Activated CD4-positive, alpha-beta memory T cell treated with anti-CD3 and anti-CD28 coated beads, Interleukin-2, amount 10 ng/mL, durations not matched to agents 7 days and 5 days (primary cell): Measurements from ENCODE around the gene TRMT11. TPM values are rescaled to one million over a fixed set of nuclear protein-coding genes. Genes with fewer than 3 reads are reported as not detected.

Experiments used
- CTCF ChIA-PET: fragments of 350-600 bp; sonication (Branson Sonifier 250); formaldehyde crosslinking; loops from one replicate; lab custom pipeline; 2021; ENCODE audit warnings: antibody characterized with exemption, inconsistent platforms; lab: Charles Lee
- POLR2A ChIA-PET: fragments of 350-600 bp; sonication (Branson Sonifier 250); formaldehyde crosslinking; loops from one replicate; lab custom pipeline; 2021; ENCODE audit warnings: antibody characterized with exemption; lab: Charles Lee
- DNase-seq: peaks from one replicate; pipeline ENCODE4 v3.0.0-alpha.2; 2020
- H3K27ac Mint-ChIP-seq: one replicate; pipeline ENCODE4 v1.8.0; 2021; ENCODE audit warnings: mild to moderate bottlenecking, mixed read lengths
- H3K27me3 Mint-ChIP-seq: one replicate; pipeline ENCODE4 v1.8.0; 2021; ENCODE audit warnings: mixed read lengths
- H3K36me3 Mint-ChIP-seq: one replicate; pipeline ENCODE4 v1.8.0; 2021; ENCODE audit warnings: low read depth, mixed read lengths
- H3K4me1 Mint-ChIP-seq: one replicate; pipeline ENCODE4 v1.8.0; 2021; ENCODE audit warnings: mixed read lengths
- H3K4me3 Mint-ChIP-seq: one replicate; pipeline ENCODE4 v1.8.0; 2021; ENCODE audit warnings: mild to moderate bottlenecking, mixed read lengths
- H3K9me3 Mint-ChIP-seq: one replicate; pipeline ENCODE4 v1.8.0; 2021; ENCODE audit warnings: mixed read lengths
- total RNA-seq, 2 experiments: library from RNA; stranded (reverse); gene quantifications; one replicate each; pipeline ENCODE4 v1.2.3, GENCODE V29; 2021

Gene TRMT11
- total RNA-seq, 2 experiments from 2014 or later: 17.6 to 19.2 TPM

DNA sequence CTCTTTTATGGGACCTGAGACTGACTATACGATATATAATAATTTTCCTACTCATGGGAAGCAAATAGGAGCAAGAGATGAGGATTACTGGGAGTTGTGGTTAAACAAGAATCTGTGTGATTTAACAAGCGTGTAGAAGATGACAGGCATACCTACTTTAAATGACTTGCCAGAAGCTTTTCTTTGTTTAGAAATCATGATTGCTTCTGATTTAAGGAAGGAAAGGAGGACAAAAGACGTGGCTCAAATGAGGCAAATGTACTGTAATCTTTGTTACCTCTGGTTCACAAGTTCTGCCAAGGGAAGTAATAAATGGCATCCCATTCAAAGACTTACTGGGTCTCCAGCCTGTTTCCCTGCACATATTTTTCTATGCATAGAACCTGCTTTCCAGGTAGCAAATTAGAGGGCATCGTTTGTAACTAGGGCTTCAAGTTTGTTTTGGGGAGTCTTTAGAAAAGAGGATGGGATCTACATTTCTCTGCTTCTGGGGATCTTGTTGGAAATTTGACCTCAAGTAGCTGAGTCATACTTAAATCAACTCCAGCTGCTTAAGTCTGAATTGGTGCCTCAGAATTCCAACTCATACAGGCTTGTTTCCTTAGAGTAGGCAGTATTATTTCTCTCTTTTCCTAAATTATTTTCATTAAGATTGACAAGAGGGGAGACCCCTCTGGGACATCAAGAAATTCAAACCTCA is 2.9 kb upstream of the TRMT11 start:
- Mint-ChIP-seq H3K27ac (no peak overlapping the region), H3K27me3 (no peaks in the 10 kb centered on the region), H3K9me3 (no peaks in the 10 kb centered on the region), H3K4me3 (no peak overlapping the region), H3K4me1 (peaks cover 4% of the 10 kb centered on the region), H3K36me3 (no peaks in the 10 kb centered on the region)
- ChIA-PET CTCF (no interaction called here), POLR2A (no interaction called here)
- no peak for DNase-seq

GRCh38 chr6:125984311-125984710 is 2.0 kb upstream of the TRMT11 start:
- POLR2A ChIA-PET: no interaction called here
- CTCF ChIA-PET: interaction anchor here (0.8 to 3.5 kb wide), 2 partner anchors 10 to 28 kb away, joined by 3 to 20 read pairs; partner anchors contain the start of gene HINT3
- Mint-ChIP-seq H3K27ac (no peak overlapping the region), H3K4me3 (no peak overlapping the region), H3K9me3 (no peaks in the 10 kb centered on the region), H3K4me1 (peaks cover 6% of the 10 kb centered on the region), H3K36me3 (no peaks in the 10 kb centered on the region), H3K27me3 (no peaks in the 10 kb centered on the region)
- no peak for DNase-seq

DNA sequence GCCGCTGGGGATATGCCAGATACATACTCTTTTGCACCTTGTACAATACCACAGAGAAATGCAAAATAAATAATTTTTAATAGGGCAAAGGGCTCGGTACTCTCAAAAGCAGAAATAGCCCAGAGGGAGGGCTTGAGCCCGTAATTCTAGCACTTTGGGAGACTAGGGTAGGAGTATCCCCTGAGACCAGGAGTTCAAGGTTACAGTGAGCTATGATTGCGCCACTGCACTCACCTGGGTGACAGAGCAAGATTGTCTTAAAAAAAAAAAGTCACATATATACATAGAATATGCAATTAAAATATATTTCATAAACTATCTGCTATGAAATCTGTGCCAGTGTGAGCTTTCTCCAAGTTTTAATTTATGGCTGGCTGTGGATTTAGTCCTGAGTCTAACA is 818 bp upstream of the TRMT11 start:
- Mint-ChIP-seq H3K4me1 (peaks cover 14% of the 10 kb centered on the region), H3K27me3 (no peaks in the 10 kb centered on the region), H3K36me3 (no peaks in the 10 kb centered on the region), H3K4me3 (peak overlapping the region; percentile 3), H3K9me3 (no peaks in the 10 kb centered on the region), H3K27ac (no peak overlapping the region)
- POLR2A ChIA-PET: interaction anchor here (1.1 to 2.7 kb wide), 10 partner anchors 10 to 684 kb away, joined by 3 to 34 read pairs (median 12); partner anchors contain the start of genes HDDC2, HINT3 and NCOA7
- CTCF ChIA-PET: interaction anchor here (1.1 to 3.5 kb wide), 8 partner anchors 9 to 204 kb away, joined by 3 to 46 read pairs (median 12); partner anchors contain the start of genes HINT3 and NCOA7
- DNase-seq: no peak

- Mint-ChIP-seq H3K27me3 (no peaks in the 10 kb centered on the region), H3K9me3 (no peaks in the 10 kb centered on the region), H3K4me1 (peaks cover 14% of the 10 kb centered on the region), H3K36me3 (no peaks in the 10 kb centered on the region), H3K27ac (no peak overlapping the region), H3K4me3 (no peak overlapping the region)
- ChIA-PET POLR2A (interaction anchor here (1.0 to 2.7 kb wide), 13 partner anchors 9 to 685 kb away, joined by 3 to 34 read pairs (median 8); partner anchors contain the start of genes HDDC2, HINT3 and NCOA7), CTCF (interaction anchor here (0.9 to 3.5 kb wide), 11 partner anchors 9 to 674 kb away, joined by 3 to 46 read pairs (median 6); partner anchors contain the start of genes HINT3 and NCOA7)
- DNase-seq: no peak
Measured at GRCh38 chr6:125985979-125986300, 400 bp upstream of the TRMT11 start.

- POLR2A ChIA-PET: interaction anchor here (0.8 to 2.7 kb wide), 13 partner anchors 8 to 686 kb away, joined by 3 to 34 read pairs (median 8); partner anchors contain the start of genes HDDC2, HINT3 and NCOA7
- H3K4me1 Mint-ChIP-seq: peaks cover 16% of the 10 kb centered on the region
- H3K27ac Mint-ChIP-seq: no peak overlapping the region
- H3K36me3 Mint-ChIP-seq: no peaks in the 10 kb centered on the region
- no peak overlapping the region for H3K4me3 Mint-ChIP-seq
- no peak for DNase-seq
- H3K9me3 Mint-ChIP-seq: no peaks in the 10 kb centered on the region
- CTCF ChIA-PET: interaction anchor here (1.2 to 3.5 kb wide), 10 partner anchors 10 to 233 kb away, joined by 3 to 46 read pairs (median 7); partner anchors contain the start of genes HINT3 and NCOA7
- H3K27me3 Mint-ChIP-seq: no peaks in the 10 kb centered on the region
Measured at GRCh38 chr6:125987026-125987617, 782 bp downstream of the TRMT11 start.

GRCh38 chr6:125988280-125988679 is 1.9 kb downstream of the TRMT11 start:
- ChIA-PET POLR2A (no interaction called here), CTCF (interaction anchor here (0.7 kb wide), 1 partner anchor 32 kb away, joined by 3 read pairs; the partner anchor contains the start of gene HINT3)
- H3K4me1 Mint-ChIP-seq: peaks cover 19% of the 10 kb centered on the region

DNA sequence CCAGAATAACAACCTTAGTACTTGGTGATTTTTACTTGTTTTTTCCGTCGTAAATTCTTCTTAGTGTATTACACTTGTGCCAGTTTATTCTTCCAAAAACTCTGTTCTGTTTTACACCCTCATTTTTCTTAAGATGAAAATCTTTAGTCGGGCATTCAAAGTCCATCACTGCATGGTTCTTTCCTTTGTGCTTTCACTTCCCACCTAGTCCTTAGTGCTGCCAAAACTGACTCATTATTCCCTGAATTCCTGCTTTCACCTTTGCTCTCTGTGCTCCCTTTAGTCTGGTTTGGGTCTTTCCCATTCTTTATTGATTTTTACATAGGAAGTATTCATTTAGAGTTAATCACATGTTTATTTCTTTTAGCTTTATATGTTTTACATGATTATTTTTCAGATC is 3.3 kb downstream of the TRMT11 start:
- no peak overlapping the region for H3K27ac Mint-ChIP-seq
- CTCF ChIA-PET: interaction anchor here (0.6 to 0.7 kb wide), 2 partner anchors 778 to 1550 kb away, joined by 3 read pairs; no protein-coding TSS in a partner anchor
- no peaks in the 10 kb centered on the region for H3K9me3 Mint-ChIP-seq

More at GRCh38 chr6:125988280-125988679, 1.9 kb downstream of the TRMT11 start:
- Mint-ChIP-seq H3K27ac (no peak overlapping the region), H3K4me3 (no peak overlapping the region), H3K27me3 (no peaks in the 10 kb centered on the region), H3K36me3 (no peaks in the 10 kb centered on the region), H3K9me3 (no peaks in the 10 kb centered on the region)
- DNase-seq: no peak

DNA sequence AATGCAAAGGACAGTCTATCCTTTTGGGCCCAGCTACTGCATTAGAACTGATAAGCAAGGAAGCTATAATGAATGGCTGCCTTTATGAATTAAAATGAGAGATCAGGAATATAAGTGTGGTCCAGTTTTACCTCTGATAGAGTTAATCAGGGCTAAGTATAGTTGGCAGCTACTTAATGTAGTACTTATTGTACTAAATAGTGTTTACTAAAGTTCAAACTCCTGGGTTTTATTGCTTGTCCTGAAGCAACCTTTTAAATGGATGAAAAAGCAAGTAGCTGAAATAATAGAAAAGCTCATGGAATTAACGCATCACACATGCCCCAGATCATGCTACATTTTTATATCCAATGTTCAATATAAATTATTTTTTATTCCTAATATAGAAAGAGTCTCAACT is 5.3 kb downstream of the TRMT11 start:
- DNase-seq: no peak
- POLR2A ChIA-PET: no interaction called here
- H3K9me3 Mint-ChIP-seq: no peaks in the 10 kb centered on the region
- CTCF ChIA-PET: interaction anchor here (0.8 to 1.6 kb wide), 2 partner anchors 35 to 201 kb away, joined by 3 to 5 read pairs; partner anchors contain the start of gene NCOA7
- no peaks in the 10 kb centered on the region for H3K27me3 Mint-ChIP-seq
- H3K27ac Mint-ChIP-seq: no peak overlapping the region
- H3K4me1 Mint-ChIP-seq: peaks cover 21% of the 10 kb centered on the region
- H3K4me3 Mint-ChIP-seq: no peak overlapping the region
- H3K36me3 Mint-ChIP-seq: no peaks in the 10 kb centered on the region

More for the DNA sequence above, 3.3 kb downstream of the TRMT11 start:
- Mint-ChIP-seq H3K27me3 (no peaks in the 10 kb centered on the region), H3K4me1 (peaks cover 19% of the 10 kb centered on the region), H3K36me3 (no peaks in the 10 kb centered on the region), H3K4me3 (no peak overlapping the region)
- POLR2A ChIA-PET: no interaction called here
- DNase-seq: no peak

GRCh38 chr6:125994670-125995488 is 8.5 kb downstream of the TRMT11 start:
- DNase-seq: no peak
- H3K27me3 Mint-ChIP-seq: no peaks in the 10 kb centered on the region
- no peak overlapping the region for H3K4me3 Mint-ChIP-seq
- CTCF ChIA-PET: interaction anchor here (0.9 to 6.5 kb wide), 17 partner anchors 8 to 1127 kb away, joined by 3 to 46 read pairs (median 4); partner anchors contain the start of genes CENPW, HINT3, NCOA7 and TRMT11
- POLR2A ChIA-PET: interaction anchor here (1.6 to 2.0 kb wide), 3 partner anchors 9 to 346 kb away, joined by 4 to 8 read pairs (median 4); partner anchors contain the start of gene TRMT11
- H3K36me3 Mint-ChIP-seq: peaks cover 15% of the 10 kb centered on the region
- H3K27ac Mint-ChIP-seq: no peak overlapping the region
- H3K4me1 Mint-ChIP-seq: peaks cover 14% of the 10 kb centered on the region
- H3K9me3 Mint-ChIP-seq: no peaks in the 10 kb centered on the region

DNA sequence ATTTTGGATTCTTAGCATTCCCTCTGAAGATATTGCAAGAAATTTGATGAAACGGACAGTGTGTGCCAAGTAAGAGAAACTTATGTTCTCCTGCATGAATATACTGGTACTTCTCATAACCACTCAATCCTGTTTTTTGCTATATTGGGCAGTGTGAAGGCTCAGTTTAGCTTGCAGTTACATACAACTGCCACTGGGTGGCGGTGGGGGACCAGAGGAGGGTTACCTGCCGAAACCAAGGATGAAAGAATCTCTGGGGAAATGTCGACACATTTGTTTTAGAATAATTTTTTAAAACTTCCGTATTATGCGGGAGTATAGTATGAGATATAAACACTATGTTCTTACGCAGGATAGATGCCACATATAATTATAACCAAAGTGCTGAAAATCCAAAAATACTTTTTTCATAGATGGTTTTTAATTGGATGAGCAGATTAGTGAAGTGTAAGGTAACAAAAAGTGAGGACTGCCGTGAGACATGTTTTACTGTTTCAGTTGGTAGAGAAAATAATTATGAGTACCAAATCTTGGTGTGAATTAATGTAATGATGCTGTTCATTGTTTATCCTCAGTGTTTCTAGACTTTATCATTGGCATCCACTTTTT is 9.7 kb downstream of the TRMT11 start:
- Mint-ChIP-seq H3K36me3 (peaks cover 18% of the 10 kb centered on the region), H3K9me3 (no peaks in the 10 kb centered on the region), H3K4me1 (peaks cover 11% of the 10 kb centered on the region), H3K27ac (peak overlapping the region; percentile 2), H3K27me3 (no peaks in the 10 kb centered on the region), H3K4me3 (peak overlapping the region; percentile 54)
- CTCF ChIA-PET: interaction anchor here (0.7 to 6.5 kb wide), 18 partner anchors 10 to 1125 kb away, joined by 3 to 46 read pairs (median 4); partner anchors contain the start of genes CENPW, HINT3, NCOA7 and TRMT11
- DNase-seq: peak; percentile 73
- POLR2A ChIA-PET: interaction anchor here (1.6 to 2.0 kb wide), 3 partner anchors 10 to 345 kb away, joined by 4 to 8 read pairs (median 4); partner anchors contain the start of gene TRMT11

DNA sequence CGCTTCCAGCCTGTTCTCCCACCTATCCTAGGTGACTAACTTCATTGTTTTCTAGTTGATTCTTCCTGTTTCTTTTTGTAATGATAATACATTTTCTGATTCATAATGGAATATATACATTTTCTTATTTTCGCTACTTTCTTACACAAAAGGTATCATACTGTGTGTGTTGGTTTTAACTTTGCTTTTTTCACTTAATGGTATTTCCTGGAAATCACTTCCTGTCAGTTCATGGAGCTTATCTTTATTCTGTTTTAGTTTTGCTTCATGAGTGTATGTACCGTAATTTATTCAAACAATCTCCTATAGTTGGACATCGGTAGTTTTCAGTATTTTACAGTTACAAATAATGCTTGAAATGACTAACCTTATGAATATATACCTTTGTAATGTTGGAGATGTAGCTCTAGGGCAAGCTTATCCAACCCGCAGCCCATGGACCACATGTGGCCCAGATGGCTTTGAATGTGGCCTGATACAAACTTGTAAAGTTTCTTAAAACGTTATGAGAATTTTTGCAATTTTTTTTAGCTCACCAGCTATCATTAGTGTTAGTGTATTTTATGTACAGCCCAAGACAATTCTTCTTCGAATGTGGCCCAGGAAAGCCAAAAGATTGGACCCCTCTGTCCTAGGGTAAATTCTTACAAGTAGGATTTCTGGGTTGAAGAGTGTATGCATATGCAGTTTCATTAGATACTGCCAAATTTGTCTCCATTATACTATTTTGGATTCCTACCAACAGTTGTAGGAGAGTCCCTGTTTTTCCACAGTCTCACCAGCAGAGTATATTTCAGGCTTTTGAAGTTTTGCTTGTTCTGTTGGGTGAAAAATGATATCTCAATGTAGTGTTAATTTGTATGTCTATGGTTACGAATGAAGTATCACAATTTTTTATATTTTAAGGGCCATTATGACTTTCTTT is 16.7 kb downstream of the TRMT11 start:
- ChIA-PET CTCF (interaction anchor here (1.1 to 1.6 kb wide), 4 partner anchors 9 to 689 kb away, joined by 3 to 6 read pairs (median 5); partner anchors contain the start of genes HINT3 and TRMT11), POLR2A (interaction anchor here (0.8 to 2.7 kb wide), 3 partner anchors 17 to 84 kb away, joined by 3 to 10 read pairs (median 3); partner anchors contain the start of gene TRMT11)
- Mint-ChIP-seq H3K9me3 (no peaks in the 10 kb centered on the region), H3K4me3 (peak overlapping the region; percentile 22), H3K27me3 (no peaks in the 10 kb centered on the region), H3K36me3 (peaks cover 37% of the 10 kb centered on the region), H3K27ac (peak overlapping the region; percentile 40), H3K4me1 (peaks cover 19% of the 10 kb centered on the region)
- DNase-seq: no peak
